HG03558 (cell line): ENCODE results near the gene ECE1.
"Not testable (repeated sequence)": the region's sequence is repeated elsewhere in the genome, so short reads cannot be mapped to it uniquely, and the experiment has no call there.

ENCODE experiments used
- ATAC-seq: cut with Tn5 transposase; IDR thresholded peaks from one replicate; pipeline ENCODE4 v1.9.1; 2021; ENCODE audit warnings: moderate number of reproducible peaks; ENCODE audit not compliant: unreplicated experiment; ENCODE audit errors: extremely low read depth

Gene ECE1

DNA sequence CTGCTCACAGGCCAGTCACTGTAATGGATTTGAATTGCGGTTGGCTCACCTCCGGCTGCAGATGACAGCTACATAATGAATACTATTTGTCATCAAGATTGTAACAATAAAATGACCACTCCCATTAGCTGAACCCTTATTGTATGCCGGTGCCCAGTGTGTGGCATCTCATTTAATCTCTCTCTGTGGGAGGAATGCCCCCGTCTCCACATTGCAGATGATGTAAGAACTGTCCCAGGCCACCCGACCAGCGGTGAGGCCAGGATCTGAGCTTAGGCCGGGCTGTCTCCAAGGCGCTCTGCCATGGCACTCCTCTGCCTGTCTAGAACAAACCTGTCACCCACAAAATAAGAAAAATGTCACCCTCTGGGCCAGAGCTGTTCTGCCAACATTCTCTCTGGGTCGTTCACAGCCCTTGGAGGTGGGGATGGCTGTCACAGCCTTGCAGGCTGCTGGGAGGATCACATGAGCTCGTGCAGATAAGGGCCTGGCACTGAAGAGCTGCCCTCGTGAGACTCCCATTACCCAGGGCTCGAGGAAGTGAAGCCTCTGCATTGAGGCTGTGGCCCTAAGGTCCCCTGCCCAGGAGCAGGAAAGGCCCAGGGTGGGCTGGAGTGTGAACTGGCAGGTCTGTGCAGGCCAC, 52.7 kb downstream of the ECE1 start:
- no peak for ATAC-seq

DNA sequence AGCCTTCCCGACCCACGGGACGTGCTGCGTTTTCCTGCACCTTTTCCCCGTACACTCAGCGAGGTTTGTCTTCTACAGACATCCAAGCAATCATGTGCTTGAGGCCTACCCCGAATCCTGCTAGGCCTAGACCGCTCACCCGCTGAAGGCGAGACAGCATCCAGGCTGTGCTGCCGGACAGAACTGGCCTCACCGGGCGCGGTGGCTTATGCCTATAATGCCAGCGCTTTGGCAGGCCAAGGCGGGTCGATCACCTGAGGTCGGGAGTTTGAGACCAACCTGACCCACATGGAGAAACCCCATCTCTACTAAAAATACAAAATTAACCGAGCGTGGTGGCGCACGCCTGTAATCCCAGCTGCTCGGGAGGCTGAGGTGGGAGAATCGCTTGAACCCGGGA, 54.1 kb downstream of the ECE1 start:
- ATAC-seq, result no peak

DNA sequence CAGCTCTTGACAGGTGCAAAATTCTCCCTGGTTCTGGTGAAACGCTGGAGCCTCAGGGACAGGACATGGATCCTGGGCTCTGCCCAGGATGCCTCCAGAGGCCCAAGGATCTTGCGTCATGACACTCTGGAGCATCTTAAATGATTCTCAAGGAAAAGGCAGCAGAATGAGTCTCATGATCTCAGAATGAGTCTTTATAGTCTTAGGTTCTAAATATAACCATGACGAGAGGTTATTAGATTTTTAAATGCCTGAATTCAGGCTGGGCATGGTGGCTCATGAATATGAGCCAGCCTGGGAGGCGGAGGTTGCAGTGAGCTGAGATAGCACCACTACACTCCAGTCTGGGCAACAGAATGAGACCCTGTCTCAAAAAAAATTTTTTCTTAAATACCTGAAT, 55.5 kb downstream of the ECE1 start:
- ATAC-seq, result no peak

DNA sequence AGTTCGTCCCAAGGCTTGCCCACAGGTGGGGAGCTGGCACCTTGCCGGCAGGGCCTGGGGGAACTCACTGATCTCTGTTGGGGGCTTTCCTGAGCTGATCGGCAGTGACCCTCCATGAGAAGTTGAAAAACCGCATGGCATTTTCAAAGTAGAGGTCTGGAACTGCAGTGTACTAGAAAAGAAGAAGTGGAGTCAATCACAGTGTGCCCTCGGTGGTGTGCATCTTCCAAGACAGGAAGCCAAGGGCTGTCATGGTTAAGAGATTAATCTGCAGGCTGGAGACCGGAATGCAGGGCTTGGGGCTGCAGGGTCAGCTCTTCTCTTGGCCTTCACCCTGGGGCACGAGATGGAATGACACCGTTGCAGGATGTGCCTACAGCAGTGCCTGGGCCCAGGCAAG, 56.8 kb downstream of the ECE1 start:
- ATAC-seq, result no peak

DNA sequence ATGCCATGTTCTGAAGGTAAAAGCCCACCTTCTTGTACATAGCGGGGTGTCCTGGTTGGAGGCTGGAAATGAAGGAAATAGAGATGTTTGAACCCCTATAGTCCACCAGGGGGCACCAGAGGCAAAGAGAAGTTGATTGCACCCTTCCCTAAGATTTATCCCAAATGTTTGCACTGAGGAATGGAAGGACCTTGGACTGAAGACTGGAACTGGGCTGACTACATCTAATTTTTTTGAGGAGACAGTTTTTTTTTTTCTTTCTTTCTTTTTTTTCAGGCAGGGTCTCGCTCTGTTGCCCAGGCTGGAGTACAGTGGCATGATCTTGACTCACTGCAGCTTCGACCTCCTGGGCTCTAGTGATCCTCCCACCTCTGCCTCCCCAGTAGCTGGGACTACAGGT, 58.2 kb downstream of the ECE1 start:
- ATAC-seq, result no peak

DNA sequence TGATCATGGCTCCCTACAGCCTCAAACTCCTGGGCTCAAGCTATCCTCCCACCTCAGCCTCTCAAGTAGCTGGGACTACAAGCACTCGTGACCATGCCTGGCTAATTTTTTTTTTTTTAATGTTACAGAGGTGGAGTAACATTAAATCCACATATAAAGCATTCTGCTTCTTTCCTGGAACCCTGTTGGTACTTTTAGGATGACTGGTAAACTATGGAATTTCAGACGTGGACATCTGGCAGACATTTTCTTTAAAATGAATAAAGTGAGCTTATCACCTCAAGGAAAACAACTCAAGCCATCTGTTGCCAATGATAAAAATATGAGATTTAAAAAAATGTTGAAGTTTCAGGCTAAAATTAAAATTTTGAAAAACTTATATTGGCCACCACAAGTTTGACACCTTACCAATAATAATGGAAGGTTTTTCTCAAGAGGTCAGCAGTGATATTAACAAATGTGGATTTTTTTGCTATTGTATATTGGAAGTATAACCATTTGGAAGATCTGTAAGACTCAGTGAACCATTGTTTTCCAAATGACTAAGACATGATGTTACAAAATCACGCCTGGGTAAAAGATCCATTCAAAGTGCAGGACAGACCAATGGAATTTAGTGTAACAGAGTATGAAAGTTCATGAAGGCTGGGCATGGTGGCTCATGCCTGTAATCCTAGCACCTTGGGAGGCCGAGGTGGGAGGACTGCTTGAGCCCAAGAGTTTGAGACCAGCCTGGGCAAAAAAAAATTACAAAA, 60.8 kb downstream of the ECE1 start:
- no peak for ATAC-seq

DNA sequence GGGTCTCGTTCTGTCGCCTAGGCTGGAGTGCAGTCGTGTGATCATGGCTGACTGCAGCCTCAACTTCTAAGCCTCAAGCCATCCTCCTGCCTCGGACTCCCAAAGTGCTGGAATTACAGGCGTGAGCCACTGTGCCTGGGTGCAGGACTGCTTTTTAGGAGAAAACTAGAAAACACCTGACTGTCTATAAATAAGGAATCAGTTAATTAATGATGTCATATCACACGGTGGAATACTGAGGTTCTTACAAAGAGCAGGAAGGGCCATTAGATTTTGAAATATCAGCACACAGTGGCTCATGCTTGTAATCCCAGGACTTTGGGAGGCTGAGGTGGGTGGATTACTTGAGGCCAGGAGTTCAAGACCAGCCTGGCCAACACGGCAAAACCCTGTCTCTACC, 62.0 kb downstream of the ECE1 start:
- ATAC-seq, result not testable (repeated sequence)

DNA sequence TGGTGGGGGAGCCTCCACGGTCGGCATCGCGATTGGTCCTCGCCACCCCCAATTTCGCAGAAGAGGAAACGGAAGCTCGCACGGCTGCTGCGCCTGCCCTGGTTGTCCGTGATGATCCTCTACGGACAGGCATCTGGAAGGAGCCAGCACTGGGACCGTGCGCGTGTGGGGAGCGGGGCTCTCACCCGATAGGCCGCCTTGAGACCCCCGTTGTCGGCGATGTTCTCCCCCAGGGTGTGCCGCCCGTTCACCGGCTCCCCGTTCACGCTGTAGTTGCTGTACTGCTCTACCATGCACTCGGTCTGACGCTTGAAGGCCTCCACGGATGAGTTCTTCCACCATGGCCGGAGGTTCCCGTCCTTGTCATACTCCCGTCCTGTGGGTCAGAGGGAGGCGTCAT, 65.2 kb downstream of the ECE1 start:
- no peak for ATAC-seq

DNA sequence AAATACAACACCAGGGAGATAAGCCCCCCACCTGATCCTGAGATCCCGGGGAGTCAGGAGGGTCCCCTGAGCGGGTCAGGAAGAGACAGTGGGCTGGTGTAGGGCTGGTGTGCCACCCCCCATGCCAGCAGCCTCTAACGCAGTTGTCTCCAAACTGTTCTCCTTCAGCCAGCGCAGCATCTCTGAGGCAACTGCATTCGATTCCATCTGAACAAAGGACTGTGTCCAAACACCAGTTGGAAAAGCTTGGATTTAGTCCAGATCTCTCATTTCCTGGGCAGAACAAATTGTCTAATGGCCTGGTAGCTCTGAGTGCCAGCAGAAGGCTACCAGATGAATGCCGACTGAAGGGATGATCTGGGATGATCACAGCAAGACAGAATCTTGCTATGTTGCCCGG, 69.4 kb downstream of the ECE1 start:
- ATAC-seq, result no peak

DNA sequence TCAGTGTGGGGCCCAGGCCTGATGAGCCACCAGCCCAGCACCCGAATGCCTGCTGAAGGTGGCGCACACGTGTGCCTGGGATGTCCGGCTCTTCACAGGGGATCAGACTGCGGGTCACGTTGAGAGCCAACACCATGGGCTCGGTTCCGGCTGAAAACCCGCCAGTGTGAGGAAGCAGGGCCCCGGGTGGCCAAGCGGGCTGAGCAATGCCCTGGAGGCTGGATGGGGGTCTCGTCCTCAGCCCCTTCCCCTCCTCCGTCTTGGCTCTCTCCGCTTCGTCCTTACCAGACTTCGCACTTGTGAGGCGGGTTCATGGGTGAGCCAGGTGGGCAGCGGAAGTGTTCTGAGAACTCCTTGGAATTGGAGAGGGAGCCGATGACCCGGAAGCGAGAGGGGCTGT, 70.6 kb downstream of the ECE1 start:
- no peak for ATAC-seq

DNA sequence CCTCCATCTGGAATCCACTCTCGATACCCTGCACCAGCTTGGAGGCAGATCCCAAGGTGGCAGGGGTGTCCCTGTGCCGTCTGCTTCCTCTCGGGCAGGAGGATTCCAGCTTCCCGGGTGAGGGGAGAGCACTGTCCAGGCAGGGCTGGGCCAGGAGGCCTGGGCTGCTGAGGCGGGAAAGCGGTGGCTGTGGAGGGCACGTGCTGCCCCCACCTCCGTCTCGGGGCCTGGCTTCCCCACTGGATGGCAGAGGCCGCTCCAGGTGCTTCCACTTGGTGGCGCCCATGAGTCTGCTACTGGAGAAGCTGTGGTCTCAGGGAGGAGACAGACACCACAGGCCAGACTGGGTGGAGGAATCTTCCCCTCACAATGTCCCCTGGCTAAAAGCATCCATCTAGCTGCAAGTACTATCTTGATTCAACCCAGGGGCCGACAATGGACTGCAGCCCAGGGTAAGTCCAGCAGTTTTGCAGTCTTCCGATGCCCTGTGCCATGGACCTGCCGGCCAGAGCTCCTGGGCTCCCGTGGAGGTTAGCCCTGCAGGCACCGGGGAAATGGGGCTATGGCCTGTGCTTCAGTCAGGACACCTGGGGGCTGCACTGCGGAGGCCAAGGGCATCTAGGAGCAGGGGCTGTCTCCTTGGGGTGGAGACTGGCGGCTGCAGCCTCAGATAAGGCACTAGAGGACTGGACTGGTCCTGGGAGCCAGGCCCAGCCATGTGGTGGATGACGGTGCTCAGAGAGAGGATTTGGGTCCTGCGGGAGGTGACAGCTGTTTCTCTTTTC, 72.3 kb downstream of the ECE1 start:
- ATAC-seq, result no peak

DNA sequence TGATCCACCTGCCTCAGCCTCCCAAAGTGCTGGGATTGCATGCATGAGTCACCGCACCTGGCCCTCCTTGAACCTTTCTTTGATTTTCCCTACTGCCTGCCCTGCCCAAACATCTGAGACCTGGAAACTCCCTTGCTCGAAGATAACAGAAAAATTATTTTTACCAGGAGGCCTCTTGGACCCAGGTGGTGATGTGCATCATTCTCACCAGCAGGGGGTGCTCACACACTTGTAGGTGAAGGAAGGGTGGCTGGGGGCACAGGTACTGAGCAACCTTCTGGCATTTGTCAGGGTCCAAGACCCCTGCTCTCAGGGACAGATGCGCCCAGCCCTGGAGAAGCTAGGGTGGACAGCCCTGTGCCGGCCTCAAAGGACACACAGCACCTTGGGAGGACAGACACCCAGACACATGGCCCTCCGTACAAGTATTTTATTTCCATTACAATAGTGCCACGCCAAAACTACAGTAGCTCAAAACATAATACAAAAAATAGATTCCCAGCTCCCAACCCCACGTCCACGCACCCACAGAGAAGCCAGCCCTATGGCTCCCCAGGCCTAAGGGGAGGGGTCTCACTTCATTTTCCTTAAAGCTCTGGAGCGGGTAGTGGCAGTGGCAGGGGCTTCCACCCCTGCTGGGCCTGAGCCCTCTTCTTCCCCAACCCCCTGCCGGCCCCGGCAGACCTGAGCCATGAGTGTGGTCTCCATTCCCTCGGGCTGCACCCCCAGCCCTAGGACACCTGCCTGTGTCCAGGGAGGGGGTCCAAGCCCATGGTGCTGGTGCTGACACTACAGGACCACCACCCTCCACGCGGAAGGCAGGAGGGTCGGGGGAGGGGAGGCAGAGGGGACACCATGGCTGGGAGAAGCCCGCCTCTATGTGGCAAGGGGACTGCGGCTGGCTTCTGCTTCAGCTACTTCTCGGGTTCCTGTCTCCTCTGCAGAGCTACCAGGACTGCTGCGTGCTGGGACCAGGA, 73.1 kb downstream of the ECE1 start:
- ATAC-seq, result no peak

DNA sequence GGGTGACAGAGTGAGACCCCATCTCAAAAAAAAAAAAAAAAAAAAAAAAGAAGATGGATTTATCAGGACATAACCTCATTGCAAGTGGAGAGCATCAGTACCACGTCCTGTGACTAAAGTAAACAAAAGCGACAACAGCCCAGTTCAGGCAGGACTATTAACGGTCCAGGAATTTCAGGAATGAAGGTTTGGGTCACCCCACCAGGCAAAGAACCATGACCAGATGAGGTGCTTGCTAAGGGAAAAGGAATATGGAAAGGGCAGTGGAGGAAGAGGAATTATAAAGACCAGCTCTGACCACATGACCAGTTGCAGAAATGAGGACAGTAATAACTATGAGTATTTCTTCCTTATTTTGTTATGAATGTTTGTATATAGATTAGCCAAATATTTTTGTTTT, 78.1 kb downstream of the ECE1 start:
- ATAC-seq, result no peak

DNA sequence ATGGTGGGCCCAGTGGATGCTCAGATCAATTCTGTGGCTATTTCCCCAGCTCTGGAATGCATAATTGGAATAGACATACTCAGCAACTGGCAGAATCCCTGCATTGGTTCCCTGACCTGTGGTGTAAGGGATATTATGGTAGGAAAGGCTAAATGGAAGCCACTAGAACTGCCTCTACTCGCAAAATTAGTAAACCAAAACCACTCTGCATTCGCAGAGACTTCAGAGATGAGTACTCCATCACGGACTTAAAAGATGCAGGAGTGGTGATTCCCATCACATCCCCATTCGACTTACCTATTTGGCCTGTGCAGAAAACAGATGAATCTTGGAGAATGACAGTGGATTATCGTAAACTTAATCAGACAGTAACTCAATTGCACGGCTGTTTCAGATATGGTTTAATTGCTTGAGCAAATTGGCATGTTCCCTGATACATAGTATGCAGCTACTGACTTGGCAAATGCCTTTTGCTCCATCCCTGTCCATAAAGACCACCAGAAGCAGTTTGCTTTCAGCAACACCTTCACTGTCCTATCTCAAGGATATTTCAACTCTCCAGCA, 82.0 kb downstream of the ECE1 start:
- not testable (repeated sequence) for ATAC-seq

DNA sequence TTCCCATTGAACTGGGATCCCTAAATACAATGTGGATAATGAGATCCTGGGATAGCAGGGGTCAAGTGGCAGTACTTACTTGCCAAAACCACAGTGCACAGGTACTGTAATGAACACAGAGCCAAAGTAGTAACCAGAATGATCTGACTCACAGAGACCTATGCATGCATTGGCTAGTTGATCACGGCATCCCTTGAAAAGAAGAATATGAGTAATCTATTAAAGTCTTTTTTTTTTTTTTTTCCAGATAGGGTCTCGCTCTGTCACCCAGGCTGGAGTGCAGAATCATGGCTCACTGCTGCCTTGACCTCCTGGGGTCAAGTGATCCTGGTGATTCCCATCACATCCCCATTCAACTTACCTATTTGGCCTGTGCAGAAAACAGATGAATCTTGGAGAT, 84.1 kb downstream of the ECE1 start:
- no peak for ATAC-seq

DNA sequence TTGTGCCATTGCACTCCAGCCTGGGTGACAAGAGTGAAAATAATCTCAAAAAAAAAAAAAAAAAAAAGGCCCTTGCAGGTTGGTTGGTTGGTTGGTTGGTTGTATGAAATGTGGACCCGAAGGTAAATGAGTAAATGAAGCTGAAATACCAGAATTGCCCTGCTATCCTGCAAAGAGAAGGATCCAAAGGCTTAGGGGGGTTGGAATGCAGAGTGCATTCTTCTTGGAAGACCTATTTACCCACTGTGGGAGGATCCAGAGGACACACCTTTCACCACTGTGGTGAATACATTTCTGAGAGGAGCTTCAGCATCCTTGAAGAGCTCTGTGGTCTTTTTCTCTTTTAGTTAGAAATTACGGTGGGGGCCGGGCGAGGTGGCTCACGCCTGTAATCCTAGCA, 84.8 kb downstream of the ECE1 start:
- ATAC-seq, result no peak

DNA sequence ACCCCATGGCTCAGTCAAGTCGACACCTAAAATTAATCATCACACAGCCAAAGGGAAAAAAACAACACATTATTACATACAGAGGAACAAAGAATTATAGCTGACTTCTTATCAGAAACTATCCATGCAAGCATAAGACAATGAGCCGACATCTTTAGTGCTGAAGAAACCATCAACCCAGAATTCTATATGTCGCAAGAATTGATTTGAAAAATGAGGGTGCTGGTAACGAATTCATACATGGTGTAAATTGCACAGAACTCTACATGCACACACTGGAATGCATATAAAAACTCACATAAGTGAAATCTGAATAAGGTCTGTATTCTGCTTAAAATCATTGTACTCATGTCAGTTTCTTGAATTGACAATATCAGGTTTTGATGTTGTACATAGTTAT, 88.6 kb downstream of the ECE1 start:
- ATAC-seq, result no peak

DNA sequence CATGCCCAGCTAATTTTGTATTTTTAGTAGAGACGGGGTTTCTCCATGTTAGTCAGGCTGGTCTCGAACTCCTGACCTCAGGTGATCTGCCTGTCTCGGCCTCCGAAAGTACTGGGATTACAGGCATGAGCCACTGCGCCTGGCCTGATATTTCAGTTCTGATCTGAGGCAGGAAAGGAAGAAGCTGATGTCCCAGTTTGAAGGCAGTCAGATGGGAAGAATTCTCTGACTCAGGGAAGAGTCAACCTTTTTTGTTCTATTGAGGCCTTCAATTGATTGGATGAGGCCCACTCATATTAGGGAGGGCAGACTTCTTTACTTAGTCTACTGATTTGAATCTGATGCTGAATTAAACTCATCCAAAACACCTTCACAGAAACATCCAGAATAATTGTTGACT, 89.0 kb downstream of the ECE1 start:
- not testable (repeated sequence) for ATAC-seq

DNA sequence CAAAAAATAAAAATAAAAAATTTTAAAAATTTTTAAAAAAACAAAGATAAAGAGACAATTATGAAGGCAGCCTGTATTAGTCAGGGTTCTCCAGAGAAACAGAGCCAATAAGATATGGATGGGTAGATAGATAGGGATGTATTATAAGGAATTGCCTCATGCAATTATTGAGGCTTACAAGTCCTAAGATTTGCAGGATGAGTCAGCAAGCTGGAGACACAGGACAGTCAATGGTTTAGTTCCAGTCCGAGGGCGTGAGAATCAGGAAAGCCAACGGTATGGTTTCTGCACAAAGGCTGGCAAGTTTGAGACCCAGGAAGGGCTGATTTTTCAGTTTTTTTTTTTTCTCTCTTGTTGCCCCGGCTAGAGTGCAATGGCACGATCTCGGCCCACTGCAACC, 89.5 kb downstream of the ECE1 start:
- ATAC-seq, result no peak

DNA sequence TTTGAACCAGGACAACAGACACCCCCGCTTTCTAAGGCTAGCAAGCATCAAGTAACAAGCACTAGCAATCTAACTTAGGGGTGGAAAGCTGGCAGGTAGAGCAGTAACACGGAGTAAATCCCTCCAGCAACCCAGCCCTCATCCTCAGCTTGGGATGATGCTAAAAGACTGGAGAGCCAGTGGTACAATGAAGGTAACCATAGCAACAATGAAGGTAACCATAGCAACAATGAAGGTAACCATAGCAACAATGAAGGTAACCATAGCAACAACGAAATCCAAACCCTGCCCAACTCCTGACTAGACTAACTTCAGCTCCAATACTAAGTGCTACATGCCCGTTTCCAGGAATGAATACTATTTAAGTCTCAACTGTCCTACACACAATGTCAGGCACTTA, 91.3 kb downstream of the ECE1 start:
- no peak for ATAC-seq
